ENCODE results near the gene FAM163B.
A peak's percentile ranks its signal among the peaks of the same experiment; 100 is the strongest.

The FAM163B gene

DNA sequence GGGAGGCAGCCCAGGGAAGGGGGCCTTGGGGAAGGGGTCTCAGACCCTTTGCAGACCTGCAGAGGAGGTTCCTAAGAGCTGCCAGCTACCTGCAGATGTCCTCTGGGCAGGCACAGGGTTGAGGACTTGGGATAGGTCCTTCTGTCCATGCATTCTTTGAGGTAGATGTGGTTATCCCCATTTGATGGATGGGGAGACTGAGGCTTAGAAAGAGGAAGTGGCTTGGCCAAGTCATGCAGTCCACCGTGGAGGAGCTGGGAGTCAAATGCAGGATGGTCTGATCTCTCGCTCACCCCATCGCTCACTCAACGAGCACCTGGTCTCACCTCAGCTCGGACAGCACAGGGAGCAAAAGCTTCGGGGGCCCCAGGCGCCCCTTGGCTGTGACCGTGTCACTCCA lies 54.5 kb downstream of the FAM163B start:
- DNase-seq: no peak
- no CpG with 5 or more reads among the region's 8 CpGs for WGBS (ENCODE audit: extremely low coverage, insufficient coverage, insufficient read length)
- H3K4ac ChIP-seq (ENCODE audit: low read depth, low read length): no peak overlapping the region

DNA sequence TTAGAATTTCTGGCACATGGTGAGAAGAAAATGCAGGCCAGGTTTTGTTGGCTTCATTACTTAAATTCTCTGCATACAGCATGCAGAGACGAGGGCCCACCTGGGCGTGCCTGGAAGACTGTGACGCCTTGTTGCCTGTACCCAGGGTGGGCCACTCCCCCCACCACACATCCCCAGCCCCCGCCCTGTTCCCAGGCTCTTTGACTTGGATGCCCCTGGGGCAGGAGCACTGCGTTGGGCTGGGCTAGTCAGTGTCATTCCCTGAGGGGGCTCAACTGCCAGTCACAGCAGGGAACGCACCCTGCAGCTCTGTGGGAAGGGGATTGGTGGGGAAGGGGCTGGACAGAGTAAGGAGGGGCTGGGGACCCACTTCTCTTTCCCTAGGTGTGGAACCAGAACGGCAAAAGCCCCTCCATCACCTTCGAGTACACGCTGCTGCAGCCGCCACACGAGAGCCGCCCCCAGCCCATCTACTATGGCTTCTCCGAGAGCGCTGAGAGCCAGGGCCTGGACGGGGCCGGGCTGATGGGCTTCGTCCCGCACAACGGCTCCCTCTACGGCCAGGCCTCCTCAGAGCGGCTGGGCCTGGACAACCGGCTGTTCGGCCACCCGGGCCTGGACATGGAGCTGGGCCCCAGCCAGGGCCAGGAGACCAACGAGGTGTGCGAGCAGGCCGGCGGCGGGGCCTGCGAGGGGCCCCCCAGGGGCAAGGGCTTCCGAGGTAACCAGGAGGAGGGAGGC lies 55.0 kb downstream of the FAM163B start:
- peaks cover 6% of the 10 kb centered on the region for H3K9me3 ChIP-seq (ENCODE audit: insufficient read depth, low read depth, low read length)
- peak overlapping the region; percentile 7 for H4K91ac ChIP-seq (ENCODE audit: low read depth, low read length)
- H3K27me3 ChIP-seq (ENCODE audit: insufficient read depth, low read length): no peaks in the 10 kb centered on the region
- H2BK120ac ChIP-seq (ENCODE audit: insufficient read depth, low read length, poor library complexity): no peak overlapping the region
- H4K12ac ChIP-seq (ENCODE audit: low read depth, low read length): no peak overlapping the region
- H3K23ac ChIP-seq (ENCODE audit: low read length): no peak overlapping the region
- H2BK5ac ChIP-seq (ENCODE audit: low read depth, low read length, poor library complexity): no peak overlapping the region
- no peak overlapping the region for H4K8ac ChIP-seq (ENCODE audit: low read depth, low read length)
- peaks cover 7 to 18% of the 10 kb centered on the region in 2 experiments for H3K36me3 ChIP-seq (ENCODE audit: control insufficient read depth in 1 of 2, insufficient read depth in 2 of 2, low read length in 2 of 2)
- no peak for DNase-seq
- H3K4me1 ChIP-seq (ENCODE audit: control insufficient read depth in 1 of 2, insufficient read depth in 2 of 2, low read length in 2 of 2): peaks cover 31 to 35% of the 10 kb centered on the region in 2 experiments
- H2AK5ac ChIP-seq (ENCODE audit: low read length): no peak overlapping the region
- WGBS (ENCODE audit: extremely low coverage, insufficient coverage, insufficient read length): no CpG with 5 or more reads among the region's 31 CpGs
- H3K4me3 ChIP-seq (ENCODE audit: low read depth, low read length): no peak overlapping the region
- H2BK12ac ChIP-seq (ENCODE audit: low read length): no peak overlapping the region
- no peak overlapping the region for H2AFZ ChIP-seq (ENCODE audit: insufficient read depth, low read length, poor library complexity)
- H3K79me1 ChIP-seq (ENCODE audit: low read length): peaks cover 9% of the 10 kb centered on the region
- no peak overlapping the region for H3K14ac ChIP-seq (ENCODE audit: low read length)
- no peak overlapping the region for H3K9ac ChIP-seq (ENCODE audit: low read length)
- H3K79me2 ChIP-seq (ENCODE audit: control insufficient read depth, insufficient read depth, low read length, poor library complexity): peaks cover 2% of the 10 kb centered on the region
- H3K27ac ChIP-seq (ENCODE audit: low read depth, low read length): no peak overlapping the region
- no peak overlapping the region for H3K4me2 ChIP-seq (ENCODE audit: low read length)
- no peak overlapping the region for H3K4ac ChIP-seq (ENCODE audit: low read depth, low read length)
- no peak overlapping the region for H3K18ac ChIP-seq (ENCODE audit: low read length)

More for the DNA sequence above, 54.5 kb downstream of the FAM163B start:
- Histone ChIP-seq H3K9ac (ENCODE audit: low read length) (no peak overlapping the region), H3K79me2 (ENCODE audit: control insufficient read depth, insufficient read depth, low read length, poor library complexity) (peaks cover 2% of the 10 kb centered on the region), H4K12ac (ENCODE audit: low read depth, low read length) (no peak overlapping the region), H2BK12ac (ENCODE audit: low read length) (no peak overlapping the region), H3K79me1 (ENCODE audit: low read length) (peaks cover 12% of the 10 kb centered on the region), H3K4me3 (ENCODE audit: low read depth, low read length) (no peak overlapping the region), H3K23ac (ENCODE audit: low read length) (no peak overlapping the region), H3K4me2 (ENCODE audit: low read length) (no peak overlapping the region), H3K18ac (ENCODE audit: low read length) (no peak overlapping the region), H3K27ac (ENCODE audit: low read depth, low read length) (no peak overlapping the region), H3K27me3 (ENCODE audit: insufficient read depth, low read length) (no peaks in the 10 kb centered on the region), H4K91ac (ENCODE audit: low read depth, low read length) (peak overlapping the region; percentile 7), H2AK5ac (ENCODE audit: low read length) (no peak overlapping the region), H2AFZ (ENCODE audit: insufficient read depth, low read length, poor library complexity) (no peak overlapping the region), H3K14ac (ENCODE audit: low read length) (no peak overlapping the region), H3K4me1 (ENCODE audit: control insufficient read depth in 1 of 2, insufficient read depth in 2 of 2, low read length in 2 of 2) (peaks cover 31 to 35% of the 10 kb centered on the region in 2 experiments), H3K36me3 (ENCODE audit: control insufficient read depth in 1 of 2, insufficient read depth in 2 of 2, low read length in 2 of 2) (peaks cover 5 to 18% of the 10 kb centered on the region in 2 experiments), H2BK120ac (ENCODE audit: insufficient read depth, low read length, poor library complexity) (no peak overlapping the region), H3K9me3 (ENCODE audit: insufficient read depth, low read depth, low read length) (peaks cover 4% of the 10 kb centered on the region), H2BK5ac (ENCODE audit: low read depth, low read length, poor library complexity) (no peak overlapping the region), H4K8ac (ENCODE audit: low read depth, low read length) (no peak overlapping the region)

DNA sequence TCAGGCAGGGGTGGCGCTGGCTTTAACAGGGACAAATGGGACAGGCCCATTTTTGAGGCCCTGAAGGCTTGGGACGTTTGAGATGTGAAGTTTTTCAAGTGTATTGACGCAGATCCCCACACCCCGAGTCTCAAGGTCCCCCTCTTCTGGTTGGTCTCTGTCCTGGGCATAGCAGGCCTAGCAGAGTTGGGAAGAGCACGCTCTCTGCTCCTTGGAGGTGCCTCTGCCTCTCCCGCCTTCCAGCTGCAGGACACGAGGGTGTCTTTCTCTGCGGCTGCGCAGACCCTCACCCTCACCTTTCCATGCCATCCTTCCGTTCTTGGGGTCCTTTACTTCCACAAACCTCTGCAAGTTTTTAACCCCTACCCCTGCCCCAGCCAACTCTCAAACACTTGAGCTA lies 56.1 kb downstream of the FAM163B start:
- no peak overlapping the region for H3K18ac ChIP-seq (ENCODE audit: low read length)
- H4K8ac ChIP-seq (ENCODE audit: low read depth, low read length): no peak overlapping the region
- no peak overlapping the region for H3K23ac ChIP-seq (ENCODE audit: low read length)
- H3K27ac ChIP-seq (ENCODE audit: low read depth, low read length): no peak overlapping the region
- peaks cover 7 to 19% of the 10 kb centered on the region in 2 experiments for H3K36me3 ChIP-seq (ENCODE audit: control insufficient read depth in 1 of 2, insufficient read depth in 2 of 2, low read length in 2 of 2)
- peaks cover 25 to 28% of the 10 kb centered on the region in 2 experiments for H3K4me1 ChIP-seq (ENCODE audit: control insufficient read depth in 1 of 2, insufficient read depth in 2 of 2, low read length in 2 of 2)
- no CpG with 5 or more reads among the region's 10 CpGs for WGBS (ENCODE audit: extremely low coverage, insufficient coverage, insufficient read length)
- H2AK5ac ChIP-seq (ENCODE audit: low read length): no peak overlapping the region
- no peak overlapping the region for H3K4me2 ChIP-seq (ENCODE audit: low read length)
- H2BK120ac ChIP-seq (ENCODE audit: insufficient read depth, low read length, poor library complexity): no peak overlapping the region
- no peak overlapping the region for H3K14ac ChIP-seq (ENCODE audit: low read length)
- H2BK5ac ChIP-seq (ENCODE audit: low read depth, low read length, poor library complexity): no peak overlapping the region
- no peak overlapping the region for H2BK12ac ChIP-seq (ENCODE audit: low read length)
- peak overlapping the region; percentile 31 for H4K91ac ChIP-seq (ENCODE audit: low read depth, low read length)
- DNase-seq: no peak
- H3K79me1 ChIP-seq (ENCODE audit: low read length): peaks cover 6% of the 10 kb centered on the region
- no peak overlapping the region for H3K9ac ChIP-seq (ENCODE audit: low read length)
- peak overlapping the region; percentile 20 for H3K4me3 ChIP-seq (ENCODE audit: low read depth, low read length)
- H3K4ac ChIP-seq (ENCODE audit: low read depth, low read length): no peak overlapping the region
- no peak overlapping the region for H2AFZ ChIP-seq (ENCODE audit: insufficient read depth, low read length, poor library complexity)
- H3K27me3 ChIP-seq (ENCODE audit: insufficient read depth, low read length): no peaks in the 10 kb centered on the region
- H3K9me3 ChIP-seq (ENCODE audit: insufficient read depth, low read depth, low read length): peaks cover 6% of the 10 kb centered on the region
- peaks cover 2% of the 10 kb centered on the region for H3K79me2 ChIP-seq (ENCODE audit: control insufficient read depth, insufficient read depth, low read length, poor library complexity)
- no peak overlapping the region for H4K12ac ChIP-seq (ENCODE audit: low read depth, low read length)

DNA sequence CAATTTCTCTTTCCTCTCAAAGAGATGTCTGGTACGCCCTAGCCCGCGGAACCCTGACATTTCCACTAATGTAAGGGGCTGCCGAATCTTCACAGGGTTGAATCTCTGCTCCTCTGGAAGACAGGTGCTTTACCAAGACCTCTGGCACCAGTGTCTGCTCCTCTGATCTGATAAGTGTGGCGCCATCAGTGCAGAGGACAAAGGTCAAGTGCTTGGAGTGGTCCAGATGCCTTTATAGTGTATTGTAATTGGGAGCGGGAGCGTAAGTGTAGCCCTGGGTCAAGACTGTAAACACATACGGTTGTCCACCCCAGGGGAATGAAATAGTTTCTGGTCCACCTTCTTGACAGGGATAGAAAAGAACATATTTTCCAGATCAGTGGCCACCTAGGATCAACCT lies 57.0 kb downstream of the FAM163B start:
- Histone ChIP-seq H3K23ac (ENCODE audit: low read length) (no peak overlapping the region), H4K8ac (ENCODE audit: low read depth, low read length) (no peak overlapping the region), H3K36me3 (ENCODE audit: control insufficient read depth in 1 of 2, insufficient read depth in 2 of 2, low read length in 2 of 2) (peaks cover 10 to 24% of the 10 kb centered on the region in 2 experiments), H3K18ac (ENCODE audit: low read length) (no peak overlapping the region), H3K27ac (ENCODE audit: low read depth, low read length) (no peak overlapping the region), H3K9ac (ENCODE audit: low read length) (no peak overlapping the region), H4K12ac (ENCODE audit: low read depth, low read length) (no peak overlapping the region), H3K4me2 (ENCODE audit: low read length) (no peak overlapping the region), H2BK12ac (ENCODE audit: low read length) (no peak overlapping the region), H4K91ac (ENCODE audit: low read depth, low read length) (no peak overlapping the region), H3K79me1 (ENCODE audit: low read length) (peaks cover 6% of the 10 kb centered on the region), H2BK120ac (ENCODE audit: insufficient read depth, low read length, poor library complexity) (no peak overlapping the region), H2AK5ac (ENCODE audit: low read length) (no peak overlapping the region), H3K4ac (ENCODE audit: low read depth, low read length) (no peak overlapping the region), H3K4me1 (ENCODE audit: control insufficient read depth in 1 of 2, insufficient read depth in 2 of 2, low read length in 2 of 2) (peaks cover 16 to 21% of the 10 kb centered on the region in 2 experiments), H3K79me2 (ENCODE audit: control insufficient read depth, insufficient read depth, low read length, poor library complexity) (no peaks in the 10 kb centered on the region), H2BK5ac (ENCODE audit: low read depth, low read length, poor library complexity) (no peak overlapping the region), H2AFZ (ENCODE audit: insufficient read depth, low read length, poor library complexity) (no peak overlapping the region), H3K27me3 (ENCODE audit: insufficient read depth, low read length) (no peaks in the 10 kb centered on the region), H3K14ac (ENCODE audit: low read length) (no peak overlapping the region), H3K9me3 (ENCODE audit: insufficient read depth, low read depth, low read length) (peaks cover 6% of the 10 kb centered on the region), H3K4me3 (ENCODE audit: low read depth, low read length) (no peak overlapping the region)
- peak in 1 of 2 donors; percentile 29 for DNase-seq
- no CpG with 5 or more reads among the region's 8 CpGs for WGBS (ENCODE audit: extremely low coverage, insufficient coverage, insufficient read length)

Data from trophoblast cell (in vitro differentiated cells and primary cell).